GM18517 (cell line): ENCODE data around the gene TBCD.
"Not testable (repeated sequence)": the region's sequence is repeated elsewhere in the genome, so short reads cannot be mapped to it uniquely, and the experiment has no call there.

ENCODE experiments used
- ATAC-seq: cut with Tn5 transposase; IDR thresholded peaks from one replicate; pipeline ENCODE4 v1.9.1; 2021; ENCODE audit warnings: mild to moderate bottlenecking, moderate library complexity; ENCODE audit not compliant: unreplicated experiment

The TBCD gene

GRCh38 chr17:82756166-82756565, 4.3 kb downstream of the TBCD start:
- ATAC-seq = no peak

- ATAC-seq = no peak
These were observed 13.5 kb downstream of the TBCD start for GRCh38 chr17:82765371-82765770.

GRCh38 chr17:82767041-82767754, 15.3 kb downstream of the TBCD start:
- ATAC-seq = no peak

DNA sequence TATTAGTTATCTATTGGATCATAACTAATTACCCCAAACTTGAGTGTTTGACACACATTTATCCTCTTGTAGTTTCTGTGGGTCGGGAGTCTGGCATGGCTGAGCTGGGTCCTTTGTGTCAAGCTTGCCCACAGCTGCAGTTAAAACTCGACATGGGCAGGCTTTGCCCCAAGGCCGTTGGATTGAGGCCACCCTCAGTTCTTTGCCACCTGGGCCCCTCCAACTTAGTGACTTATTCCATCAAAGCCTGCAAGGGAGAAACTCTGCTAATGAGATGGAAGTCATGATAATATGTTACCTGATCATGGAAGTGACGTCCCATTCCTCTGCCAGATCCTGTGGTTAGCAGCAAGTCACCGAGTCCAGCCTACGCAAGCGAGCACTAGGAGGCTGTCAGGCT, 17.2 kb downstream of the TBCD start:
- no peak for ATAC-seq

DNA sequence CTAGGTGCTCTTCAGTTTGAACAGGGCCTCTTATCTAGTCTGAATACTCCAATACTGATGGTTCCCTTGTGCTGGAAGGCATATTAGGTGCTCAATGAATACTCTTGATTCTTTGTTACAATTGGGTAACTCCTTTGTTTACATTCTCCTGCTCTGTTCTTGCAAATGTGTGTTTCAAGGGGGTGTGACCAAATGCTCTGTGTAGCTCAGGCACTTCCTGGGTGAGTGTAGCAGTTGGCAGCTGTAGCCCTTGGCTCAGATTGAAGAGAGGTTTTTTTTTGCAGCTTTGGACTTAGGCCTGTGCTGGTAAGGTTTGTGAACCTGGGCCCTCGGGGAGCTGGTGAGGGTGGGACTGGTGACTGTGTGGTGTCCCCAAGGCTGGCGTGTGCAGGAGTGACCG, 20.2 kb downstream of the TBCD start:
- no peak for ATAC-seq

- not testable (repeated sequence) for ATAC-seq
These were observed 22.6 kb downstream of the TBCD start for GRCh38 chr17:82774456-82774855.

DNA sequence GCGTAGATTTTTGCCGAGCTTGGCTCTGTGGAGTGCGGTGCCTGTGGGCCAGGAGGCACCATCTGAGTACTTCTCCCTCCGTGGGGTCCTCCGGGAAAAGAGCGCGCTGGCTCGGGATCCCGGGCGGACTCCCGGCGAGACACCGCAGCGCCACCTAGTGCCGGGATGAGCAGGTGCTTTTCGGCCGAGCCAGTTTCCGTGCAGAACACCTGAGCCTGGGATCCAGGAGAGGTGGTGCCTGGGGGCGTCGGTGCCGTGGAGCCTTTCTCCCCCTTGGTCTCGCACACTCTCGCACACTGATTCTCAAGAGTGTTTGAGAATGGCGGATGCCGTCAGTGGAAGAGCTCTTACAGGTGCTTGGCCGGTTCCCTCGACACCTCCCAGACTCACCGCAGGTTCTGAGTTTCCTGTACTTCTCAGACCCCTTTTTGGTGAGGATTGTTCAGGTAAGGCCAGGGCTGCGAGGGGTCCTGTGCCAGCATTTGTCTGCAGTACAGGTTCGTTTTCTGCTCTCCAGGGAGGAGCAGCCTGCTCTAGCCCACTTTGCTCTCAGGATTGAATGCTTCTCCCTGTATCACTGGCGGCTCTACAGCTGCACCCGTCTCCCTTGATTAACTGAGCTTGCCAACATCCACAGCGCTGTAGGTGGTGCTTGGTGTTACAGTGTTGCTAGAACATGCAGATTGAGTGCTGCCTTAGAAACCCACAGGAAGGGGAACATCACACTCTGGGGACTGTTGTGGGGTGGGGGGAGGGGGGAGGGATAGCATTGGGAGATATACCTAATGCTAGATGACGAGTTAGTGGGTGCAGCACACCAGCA, 23.3 kb downstream of the TBCD start:
- ATAC-seq = no peak

DNA sequence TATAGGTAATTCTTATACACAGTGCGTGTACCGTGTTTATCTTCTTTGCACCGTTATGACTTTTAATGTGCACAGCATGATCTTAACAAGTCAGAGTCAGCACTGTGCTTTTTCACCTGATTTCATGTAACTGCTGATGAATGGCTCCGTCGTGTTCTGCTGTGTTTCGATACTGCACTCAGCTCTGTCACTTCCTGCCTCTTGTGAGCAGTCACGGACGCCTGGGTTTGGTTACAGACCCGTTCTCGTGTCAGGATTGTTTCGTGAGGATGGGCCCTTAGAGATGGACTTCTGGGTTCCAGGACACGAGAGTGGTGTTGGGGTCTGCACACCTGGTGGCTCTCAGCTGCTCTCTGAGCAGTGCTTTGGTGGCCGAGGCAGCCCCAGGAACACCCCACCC, 24.6 kb downstream of the TBCD start:
- no peak for ATAC-seq

DNA sequence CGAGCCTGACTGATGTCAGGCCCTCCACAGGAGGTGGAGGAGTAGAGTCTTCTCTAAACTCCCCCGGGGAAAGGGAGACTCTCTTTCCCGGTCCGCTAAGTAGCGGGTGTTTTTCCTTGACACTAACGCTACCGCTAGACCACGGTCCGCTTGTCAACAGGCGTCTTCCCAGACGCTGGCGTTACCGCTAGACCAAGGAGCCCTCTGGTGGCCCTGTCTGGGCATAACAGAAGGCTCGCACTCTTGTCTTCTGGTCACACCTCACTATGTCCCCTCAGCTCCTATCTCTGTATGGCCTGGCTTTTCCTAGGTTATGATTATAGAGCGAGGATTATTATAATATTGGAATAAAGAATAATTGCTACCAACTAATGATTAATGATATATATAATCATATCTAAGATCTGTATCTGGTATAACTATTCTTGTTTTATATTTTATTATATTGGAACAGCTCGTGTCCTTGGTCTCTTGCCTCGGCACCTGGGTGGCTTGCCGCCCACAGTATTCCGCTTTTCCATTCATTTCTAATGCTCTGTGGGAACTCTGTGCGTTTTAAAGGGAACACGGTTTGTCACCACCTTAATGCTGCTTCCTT, 26.0 kb downstream of the TBCD start:
- ATAC-seq = not testable (repeated sequence)

DNA sequence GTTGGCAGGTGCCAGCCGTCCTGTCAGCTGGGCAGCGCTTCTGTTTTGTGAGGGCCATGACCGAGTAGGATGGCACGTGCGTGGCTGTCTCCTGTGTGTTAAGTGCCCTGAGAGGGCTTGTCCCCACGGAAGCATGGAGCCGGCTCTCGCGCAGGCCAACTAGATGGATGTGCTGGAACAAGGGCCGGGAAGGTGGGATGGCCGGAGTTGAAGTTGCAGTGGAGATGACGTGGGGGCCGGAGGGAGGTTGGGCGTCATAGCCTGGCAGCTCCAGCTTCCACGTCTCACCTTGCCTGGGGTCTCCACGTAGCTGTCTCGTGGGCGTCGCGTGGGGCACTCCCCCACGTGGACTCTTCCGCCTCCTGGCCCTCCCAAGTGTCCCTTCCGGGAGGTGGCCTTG, 27.7 kb downstream of the TBCD start:
- ATAC-seq = no peak

GRCh38 chr17:82780195-82780594, 28.3 kb downstream of the TBCD start:
- no peak for ATAC-seq

DNA sequence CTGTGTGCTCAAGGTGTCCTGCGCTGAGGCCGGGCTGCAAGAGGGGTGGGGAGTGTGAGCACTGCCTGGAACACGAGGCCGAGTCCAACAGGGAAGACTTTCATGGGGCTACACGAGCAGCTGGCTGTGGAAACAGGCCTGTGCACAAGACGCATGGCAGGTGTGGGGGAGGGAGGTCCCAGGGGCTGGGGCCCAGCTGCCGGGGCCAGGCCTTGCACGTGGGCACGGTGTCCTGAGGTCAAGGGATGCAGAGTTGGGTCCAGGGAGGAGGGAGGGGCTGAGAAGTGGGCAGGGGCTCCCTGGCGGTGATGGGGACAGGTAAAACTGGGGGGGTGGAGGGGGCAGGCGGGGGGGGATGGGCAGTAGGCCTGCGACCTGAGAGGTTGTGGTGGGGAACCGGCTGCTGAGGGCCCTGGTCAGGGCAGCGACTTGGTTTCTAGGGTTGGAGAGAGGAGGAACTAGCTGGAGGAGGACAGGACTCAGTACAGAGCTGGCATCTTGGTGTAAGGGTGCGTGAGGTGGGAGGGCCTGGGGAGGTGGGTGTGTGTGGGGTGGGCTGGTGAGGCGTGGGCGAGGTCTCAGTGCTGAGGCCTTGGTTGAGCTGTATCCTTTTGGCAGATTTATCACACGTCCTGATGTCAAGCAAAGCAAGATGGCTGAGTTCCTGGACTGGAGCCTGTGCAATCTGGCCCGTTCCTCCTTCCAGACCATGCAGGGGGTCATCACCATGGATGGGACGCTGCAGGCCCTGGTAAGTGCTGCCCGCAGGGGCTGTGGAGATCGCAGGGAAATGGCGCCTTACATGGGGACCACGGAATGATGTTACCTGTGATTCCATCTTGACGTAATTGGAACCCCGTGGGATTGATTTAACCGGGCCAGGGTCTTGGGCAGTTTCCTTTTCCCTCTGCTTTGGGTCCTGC, 29.4 kb downstream of the TBCD start:
- ATAC-seq = no peak

DNA sequence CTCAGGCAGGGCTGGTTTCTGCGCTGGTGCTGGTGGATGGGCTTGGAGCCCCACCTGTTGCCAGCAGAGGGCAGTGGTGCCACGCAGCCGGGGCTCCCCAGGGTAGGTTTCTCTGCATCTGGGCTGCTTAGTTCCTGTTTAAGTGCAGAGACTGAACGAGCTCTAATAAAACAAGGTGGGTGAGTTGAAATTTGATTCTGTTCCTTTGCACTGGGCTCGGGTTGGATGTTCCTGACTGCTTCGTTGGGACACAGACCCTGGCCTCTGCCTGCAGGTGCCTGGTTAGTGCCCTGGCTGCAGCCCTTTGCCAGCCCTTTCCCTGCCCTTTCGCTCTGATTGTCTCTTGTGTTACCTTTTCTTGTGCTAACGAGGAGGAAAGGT, 30.0 kb downstream of the TBCD start:
- no peak for ATAC-seq

- no peak for ATAC-seq
These were observed 30.9 kb downstream of the TBCD start for GRCh38 chr17:82782657-82783207.

DNA sequence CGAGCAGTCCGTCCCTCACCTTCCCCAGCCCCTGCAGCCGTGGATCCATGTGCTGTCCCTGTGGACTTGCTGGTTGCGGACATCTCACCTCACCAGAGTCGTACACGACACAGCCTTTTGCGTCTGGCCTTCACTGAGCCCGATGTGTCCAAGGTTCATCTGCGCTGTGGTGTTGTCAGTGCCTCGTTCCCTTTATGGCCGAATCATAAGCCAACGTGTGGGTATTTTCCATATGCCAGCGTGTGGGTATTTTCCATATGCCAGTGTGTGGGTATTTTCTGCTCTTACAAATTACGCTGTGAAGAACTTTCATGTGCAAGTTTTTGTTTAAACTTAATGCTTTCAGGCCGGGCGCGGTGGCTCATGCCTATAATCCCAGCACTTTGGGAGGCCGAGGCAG, 31.6 kb downstream of the TBCD start:
- no peak for ATAC-seq

GRCh38 chr17:82785581-82785980, 33.7 kb downstream of the TBCD start:
- ATAC-seq = not testable (repeated sequence)

GRCh38 chr17:82786427-82786826, 34.6 kb downstream of the TBCD start:
- ATAC-seq = no peak

GRCh38 chr17:82787081-82787848, 35.4 kb downstream of the TBCD start:
- ATAC-seq = no peak

- ATAC-seq = no peak
These were observed 36.5 kb downstream of the TBCD start for GRCh38 chr17:82788206-82789001.
